Breast epithelium (tissue), 4 donors: ENCODE data around the gene GOLIM4. TPM values are rescaled to one million over a fixed set of nuclear protein-coding genes. Genes with fewer than 3 reads are reported as not detected.

ENCODE experiments used
- DNase-seq, 2 donors: peaks; one replicate each; pipeline ENCODE4 v3.0.0-alpha.2; 2019; ENCODE audit warnings: low spot score in 2 of 2
- H3K27ac ChIP-seq, 2 donors: fragments of 200-600 bp; sonication (generic) in 1 of 2; one replicate each; pipeline ENCODE4 v1.5.1; 2016 to 2019; ENCODE audit warnings: mild to moderate bottlenecking in 1 of 2
- H3K27me3 ChIP-seq, 2 donors: fragments of 200-600 bp; sonication (generic) in 1 of 2; one replicate each; pipeline versions ENCODE4 v1.5.1 to v1.6.0; 2017 to 2019; ENCODE audit warnings: control low read depth in 1 of 2, mild to moderate bottlenecking in 1 of 2
- H3K36me3 ChIP-seq: fragments of 200-600 bp; one replicate; pipeline ENCODE4 v1.5.1; 2019
- H3K4me1 ChIP-seq, 2 donors: fragments of 200-600 bp; sonication (generic); one replicate each; pipeline ENCODE4 v1.5.1; 2016 to 2019; ENCODE audit warnings: control low read depth in 1 of 2
- H3K4me3 ChIP-seq, 3 donors: fragments of 200-600 bp; sonication (generic); 1 replicate in 2 of 3; 2 replicates in 1 of 3; pipeline ENCODE4 v1.5.1; 2016 to 2019; ENCODE audit warnings: mild to moderate bottlenecking in 3 of 3, moderate library complexity in 2 of 3
- H3K9me3 ChIP-seq, 2 donors: fragments of 200-600 bp; sonication (generic) in 1 of 2; one replicate each; pipeline ENCODE4 v1.5.1; 2016 to 2019; ENCODE audit warnings: control low read depth in 1 of 2
- CTCF ChIP-seq, 3 donors: fragments of 450-650 bp; IDR thresholded peaks; one replicate each; pipeline ENCODE4 v1.5.1; 2016 to 2017; ENCODE audit warnings: antibody characterized with exemption in 3 of 3, mild to moderate bottlenecking in 3 of 3, moderate library complexity in 3 of 3
- POLR2A ChIP-seq: fragments of 450-650 bp; IDR thresholded peaks from one replicate; pipeline ENCODE4 v1.6.1; 2016; ENCODE audit warnings: antibody characterized with exemption, mild to moderate bottlenecking, moderate library complexity
- POLR2AphosphoS5 ChIP-seq, 3 donors: sonication (generic); formaldehyde crosslinking; IDR thresholded peaks; one replicate each; pipeline ENCODE4 v1.6.1; 2017; ENCODE audit warnings: antibody characterized with exemption in 3 of 3
- intact Hi-C: fragments of 100-400 bp; cut with DNase I; formaldehyde crosslinking; loops from one replicate; pipeline ENCODE4 v1.15.1; 2023; ENCODE audit warnings: low total_unique reads
- total RNA-seq, 3 donors: library from RNA; depleted of rRNA; stranded (reverse); fragments of >200 nt; gene quantifications; one replicate each; pipeline ENCODE4 v1.1.0, GENCODE V29; 2016

The GOLIM4 gene
- total RNA-seq, 3 donors from 2014 or later = 21.4 to 34.9 (median 33.8) TPM

- DNase-seq = no peak
- intact Hi-C loops = no loop called here
- no peaks in the 10 kb centered on the region for H3K9me3 ChIP-seq
- no peak overlapping the region for H3K27ac ChIP-seq
- peaks cover 0 to 7% of the 10 kb centered on the region in 2 donors for H3K4me1 ChIP-seq
- no peaks in the 10 kb centered on the region for H3K36me3 ChIP-seq
- no peaks in the 10 kb centered on the region for H3K27me3 ChIP-seq
- peak overlapping the region; percentile 78 to 89 (median 83) for H3K4me3 ChIP-seq
- TF ChIP-seq CTCF (IDR thresholded peaks at IDR 0.05) = no peak
- no peak for TF ChIP-seq POLR2AphosphoS5 (IDR thresholded peaks at IDR 0.05)
Measured at GRCh38 chr3:168093790-168094189, 1.9 kb downstream of the GOLIM4 start.

- Histone ChIP-seq H3K27me3 (no peaks in the 10 kb centered on the region), H3K4me3 (peak overlapping the region in 1 of 3 donors; percentile 89), H3K9me3 (no peaks in the 10 kb centered on the region), H3K36me3 (no peaks in the 10 kb centered on the region), H3K4me1 (peaks cover 0 to 7% of the 10 kb centered on the region in 2 donors), H3K27ac (no peak overlapping the region)
- intact Hi-C loops = no loop called here
- no peak for TF ChIP-seq POLR2AphosphoS5 (IDR thresholded peaks at IDR 0.05)
- TF ChIP-seq POLR2A = no peak
- no peak for TF ChIP-seq CTCF (IDR thresholded peaks at IDR 0.05)
- no peak for DNase-seq
Measured at GRCh38 chr3:168093229-168093628, 2.5 kb downstream of the GOLIM4 start.

- no peak overlapping the region for H3K4me3 ChIP-seq
- no peaks in the 10 kb centered on the region for H3K27me3 ChIP-seq
- peaks cover 0 to 7% of the 10 kb centered on the region in 2 donors for H3K4me1 ChIP-seq
- no peak for DNase-seq
- H3K36me3 ChIP-seq = no peaks in the 10 kb centered on the region
- intact Hi-C loops = no loop called here
- no peak for TF ChIP-seq CTCF (IDR thresholded peaks at IDR 0.05)
- no peak for TF ChIP-seq POLR2AphosphoS5 (IDR thresholded peaks at IDR 0.05)
- no peak for TF ChIP-seq POLR2A
- H3K27ac ChIP-seq = no peak overlapping the region
- no peaks in the 10 kb centered on the region for H3K9me3 ChIP-seq
Measured at GRCh38 chr3:168091941-168092340, 3.8 kb downstream of the GOLIM4 start.

- DNase-seq = no peak
- Histone ChIP-seq H3K27ac (no peak overlapping the region), H3K9me3 (no peaks in the 10 kb centered on the region), H3K36me3 (no peaks in the 10 kb centered on the region), H3K27me3 (no peaks in the 10 kb centered on the region), H3K4me3 (no peak overlapping the region), H3K4me1 (peaks cover 0 to 7% of the 10 kb centered on the region in 2 donors)
- intact Hi-C loops = no loop called here
- TF ChIP-seq POLR2A = no peak
- TF ChIP-seq POLR2AphosphoS5 (IDR thresholded peaks at IDR 0.05) = no peak
- no peak for TF ChIP-seq CTCF (IDR thresholded peaks at IDR 0.05)
Measured at GRCh38 chr3:168091302-168091858, 4.3 kb downstream of the GOLIM4 start.

- Histone ChIP-seq H3K9me3 (no peaks in the 10 kb centered on the region), H3K4me3 (no peak overlapping the region), H3K27me3 (no peaks in the 10 kb centered on the region), H3K36me3 (no peaks in the 10 kb centered on the region), H3K4me1 (peaks cover 0 to 7% of the 10 kb centered on the region in 2 donors), H3K27ac (no peak overlapping the region)
- TF ChIP-seq POLR2A (no peak), POLR2AphosphoS5 (IDR thresholded peaks at IDR 0.05) (no peak), CTCF (IDR thresholded peaks at IDR 0.05) (no peak)
- DNase-seq = no peak
- intact Hi-C loops = no loop called here
Measured at GRCh38 chr3:168090306-168091085, 5.2 kb downstream of the GOLIM4 start.
